NOMO-1 (cell line): ENCODE measurements around the gene COPZ1.

Source experiments
- DNase-seq, 2 experiments: peaks; one replicate each; lab custom pipeline; 2025; ENCODE audit not compliant: unreplicated experiment in 2 of 2; lab: John Stamatoyannopoulos, UW

The COPZ1 gene

DNA sequence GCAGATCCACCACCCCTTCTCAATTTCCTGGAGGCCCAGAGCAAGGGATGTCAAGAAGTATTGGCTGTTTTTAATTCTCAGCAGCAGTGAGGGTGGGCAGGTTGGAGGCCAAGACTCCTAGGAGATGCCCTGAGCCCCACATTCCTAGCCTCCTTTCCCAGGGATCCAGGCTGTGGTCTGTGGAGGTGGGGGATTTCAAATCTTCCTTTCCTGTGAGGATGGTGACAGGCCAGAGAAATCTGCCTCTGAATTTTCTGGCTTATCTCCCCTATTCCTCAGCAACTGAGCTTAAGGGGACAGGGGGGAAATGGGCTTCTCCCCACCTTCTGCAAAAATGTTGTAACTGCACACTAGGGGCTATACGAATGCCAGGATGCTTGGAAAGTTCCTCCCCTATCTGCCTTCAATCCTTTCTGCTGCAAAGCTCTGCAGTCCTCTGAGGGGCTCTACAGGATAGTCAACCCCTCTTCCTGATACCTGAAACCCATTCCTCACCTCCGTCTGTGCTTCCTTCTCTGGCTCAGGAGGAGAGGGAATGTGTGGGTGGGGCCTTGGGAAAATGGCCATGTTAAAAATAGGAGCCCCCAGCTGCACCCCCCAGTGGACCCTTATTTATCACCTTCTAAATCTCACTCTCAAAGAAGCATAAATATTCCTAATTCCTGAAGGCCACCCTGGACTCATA, 32.7 kb downstream of the COPZ1 start:
- DNase-seq, result no peak

GRCh38 chr12:54358191-54358944, 33.4 kb downstream of the COPZ1 start:
- peak in 1 of 2 experiments; percentile 44 for DNase-seq

- DNase-seq, result peak; percentile 95 to 97
Observed at GRCh38 chr12:54358945-54359761, 34.2 kb downstream of the COPZ1 start.

DNA sequence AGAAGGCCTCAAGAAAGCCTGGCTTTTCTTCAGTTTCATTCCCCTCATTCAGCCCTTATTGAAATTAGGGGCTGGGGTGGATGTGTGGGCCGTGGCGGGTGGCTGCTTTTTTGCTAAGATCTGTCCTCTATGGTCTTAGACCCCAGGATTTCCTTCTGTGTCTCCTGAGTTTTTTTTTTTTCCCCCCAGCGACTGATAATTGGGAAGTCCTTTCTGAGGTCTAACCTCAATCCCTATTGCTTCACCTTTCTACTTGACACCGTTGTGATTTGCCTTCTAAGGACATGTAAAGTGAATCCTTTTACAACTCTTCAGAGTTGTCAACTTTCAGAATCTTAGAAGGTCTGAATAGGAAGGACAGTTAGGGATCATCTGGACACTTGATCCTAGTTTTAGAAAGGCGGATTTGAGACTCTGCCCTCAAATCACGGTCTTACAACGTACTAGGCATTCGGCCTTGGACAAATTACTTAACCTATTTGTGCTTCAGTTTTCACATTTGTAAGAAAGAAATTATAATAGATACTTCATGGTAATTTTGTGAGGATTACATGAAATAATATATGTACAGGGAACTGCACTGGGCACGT, 34.9 kb downstream of the COPZ1 start:
- no peak for DNase-seq

DNA sequence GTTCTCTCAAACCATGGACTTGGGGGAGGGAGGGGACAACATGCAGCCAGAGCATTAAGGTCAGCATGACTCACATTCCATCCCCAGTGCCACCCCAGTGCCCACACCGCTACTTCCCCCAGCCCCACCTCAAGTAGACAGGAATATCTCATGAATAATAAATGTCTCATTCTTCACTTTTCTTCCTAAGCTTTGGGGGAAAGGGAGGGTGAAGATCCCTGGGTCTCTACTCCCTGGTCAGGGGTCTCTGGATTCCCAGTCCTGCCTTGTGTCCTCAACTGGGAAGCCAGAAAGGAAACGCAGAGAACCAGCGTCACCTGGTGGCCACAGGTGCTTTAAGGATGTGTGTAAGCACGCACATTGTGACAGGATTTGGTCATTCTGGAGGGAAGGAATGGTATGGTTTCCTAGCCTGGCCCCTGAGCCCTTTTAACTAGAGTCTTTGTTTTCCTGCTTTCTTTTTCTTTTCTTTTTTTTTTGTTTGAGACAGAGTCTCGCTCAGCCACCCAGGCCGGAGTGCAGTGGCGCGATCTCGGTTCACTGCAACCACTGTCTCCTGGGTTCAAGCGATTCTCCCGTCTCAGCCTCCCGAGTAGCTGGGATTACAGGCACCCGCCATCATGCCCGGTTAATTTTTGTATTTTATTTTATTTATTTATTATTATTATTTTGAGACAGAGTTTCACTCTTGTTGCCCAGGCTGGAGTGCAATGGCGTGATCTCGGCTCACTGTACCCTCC, 36.0 kb downstream of the COPZ1 start:
- peak; percentile 40 for DNase-seq

DNA sequence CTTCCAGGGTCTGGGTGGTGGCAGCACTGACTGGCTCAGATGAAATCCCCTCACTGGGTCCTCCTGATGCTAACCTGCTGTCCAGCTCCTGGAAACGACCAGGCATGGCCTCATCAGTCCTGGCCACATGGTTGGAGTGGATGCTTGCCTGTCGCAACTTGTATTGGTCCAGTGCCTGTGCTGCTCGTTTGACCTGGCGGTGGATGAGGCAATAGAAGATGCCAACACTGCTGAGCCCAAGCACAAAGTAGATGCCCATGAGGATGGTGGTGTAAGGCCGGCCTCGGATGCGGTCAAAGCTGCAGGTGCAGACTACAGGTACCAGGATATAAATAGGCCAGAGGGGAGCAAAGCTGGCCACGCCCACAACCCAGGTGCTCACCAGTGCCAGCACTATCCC, 38.1 kb downstream of the COPZ1 start:
- no peak for DNase-seq

GRCh38 chr12:54363618-54364017, 38.7 kb downstream of the COPZ1 start:
- no peak for DNase-seq

DNA sequence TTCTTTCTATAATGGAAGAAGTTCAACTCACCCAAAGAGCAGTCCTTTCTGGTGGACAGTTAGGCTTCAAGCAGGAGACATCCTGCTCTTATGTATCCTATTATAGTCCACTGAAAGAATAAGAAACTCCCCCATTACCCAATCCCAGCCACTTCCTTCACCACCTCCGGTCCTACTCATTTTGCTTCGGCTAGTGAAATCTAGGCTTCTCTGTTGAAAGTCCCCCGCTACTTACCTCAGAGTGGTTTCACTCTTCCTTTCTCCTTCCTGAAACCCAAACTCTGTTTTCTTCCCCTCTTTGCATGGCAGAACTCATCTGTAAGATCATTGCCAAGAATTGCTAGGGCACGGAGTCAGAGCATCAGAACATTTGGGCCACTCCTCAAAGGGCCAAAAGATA, 39.5 kb downstream of the COPZ1 start, which contains the start of gene GPR84:
Gene GPR84, minus strand, starts transcription at position 74 of the 400 bp plus-strand sequence. CDS start 635 bp downstream, outside the sequence.
- peak; percentile 89 to 96 for DNase-seq

DNA sequence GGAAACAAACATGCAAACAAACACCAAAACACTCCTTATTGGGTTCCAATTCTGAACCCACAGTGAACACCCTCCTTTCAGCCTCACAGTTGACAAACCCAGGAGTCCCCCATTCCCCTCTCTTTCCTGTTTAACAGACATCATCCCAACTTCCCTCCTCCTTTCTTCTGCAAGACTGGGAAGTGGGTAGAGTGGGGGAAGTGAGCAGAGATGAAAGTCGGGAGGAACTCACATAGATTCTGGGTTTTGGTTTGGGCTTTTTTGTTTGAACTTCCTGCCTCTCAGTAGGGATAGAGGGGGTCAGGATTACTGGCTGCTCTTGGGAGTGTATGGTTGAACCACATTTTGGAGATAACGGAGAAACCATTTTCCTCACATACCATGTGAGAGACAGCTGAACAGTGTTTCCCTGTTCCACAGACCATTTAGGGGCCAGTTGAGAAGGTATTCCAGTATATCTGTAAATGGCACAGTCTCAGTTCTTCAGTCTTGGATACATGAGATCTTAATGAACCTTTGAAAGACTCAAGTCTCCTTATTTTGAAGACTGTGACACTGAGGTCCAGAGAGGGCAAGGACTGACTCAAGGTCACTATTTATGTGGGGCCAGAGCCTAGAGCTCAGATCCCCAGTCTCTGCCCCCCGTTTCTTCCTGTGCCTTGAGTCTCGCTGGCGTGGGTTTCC, 43.2 kb downstream of the COPZ1 start:
- no peak for DNase-seq

GRCh38 chr12:54368709-54369596, 44.0 kb downstream of the COPZ1 start:
- DNase-seq, result peak; percentile 74 to 78

DNA sequence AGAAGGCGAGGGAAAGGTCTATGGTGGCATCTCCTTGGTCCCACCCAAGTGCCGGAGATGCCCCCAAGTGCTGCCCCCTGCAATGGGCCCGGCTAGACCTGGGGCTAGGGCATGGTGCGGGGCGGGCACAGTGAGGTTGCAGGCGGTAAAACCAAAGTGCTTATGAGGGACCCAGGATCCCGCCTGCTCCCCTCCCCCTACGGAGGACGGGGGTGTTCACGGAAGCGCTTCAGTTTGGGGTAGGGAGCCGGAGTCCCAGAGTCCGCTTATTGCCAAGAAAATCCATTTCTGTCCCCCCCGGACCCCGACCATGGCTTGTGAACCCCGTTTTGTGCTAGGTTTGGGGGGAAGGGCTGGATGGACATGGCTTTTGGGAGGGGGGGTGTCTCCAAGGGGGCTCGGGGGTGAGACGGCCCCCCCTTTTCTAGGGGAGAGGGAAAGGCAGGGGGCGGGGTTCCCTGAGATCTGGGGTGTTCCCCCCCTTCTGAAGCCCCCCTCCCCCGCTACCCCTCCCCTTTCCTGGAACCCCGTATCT, 44.7 kb downstream of the COPZ1 start:
- DNase-seq, result no peak

DNA sequence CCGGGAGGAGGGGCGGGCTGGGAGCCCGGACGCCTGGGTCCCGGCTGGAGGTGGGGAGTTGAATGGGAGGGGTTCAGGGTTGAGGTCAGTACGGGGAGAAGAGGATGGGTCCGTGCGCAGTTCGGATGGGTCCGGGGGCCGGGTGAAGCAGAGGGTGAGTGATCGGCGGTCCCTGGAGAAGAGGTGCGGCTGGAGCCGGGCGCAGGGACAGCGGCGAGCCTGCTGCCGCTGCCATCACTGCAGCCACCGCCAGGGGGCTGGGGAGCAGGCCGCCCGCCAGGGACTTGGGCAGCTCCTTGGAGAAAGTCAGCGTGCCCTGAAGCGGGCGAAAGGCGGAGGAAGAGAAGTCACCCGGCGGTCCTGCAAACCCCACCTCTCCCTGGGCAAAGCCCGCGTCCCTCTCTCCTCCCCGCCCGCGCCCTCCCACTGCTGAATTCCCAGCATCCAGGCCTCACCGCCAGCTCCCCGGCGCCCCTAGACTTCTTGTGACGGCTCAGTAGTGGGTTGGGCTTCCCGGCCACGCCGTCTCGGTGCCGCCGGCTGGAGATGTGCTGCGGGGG, 45.3 kb downstream of the COPZ1 start:
- no peak for DNase-seq

GRCh38 chr12:54371328-54372112, 46.6 kb downstream of the COPZ1 start:
- DNase-seq, result no peak

DNA sequence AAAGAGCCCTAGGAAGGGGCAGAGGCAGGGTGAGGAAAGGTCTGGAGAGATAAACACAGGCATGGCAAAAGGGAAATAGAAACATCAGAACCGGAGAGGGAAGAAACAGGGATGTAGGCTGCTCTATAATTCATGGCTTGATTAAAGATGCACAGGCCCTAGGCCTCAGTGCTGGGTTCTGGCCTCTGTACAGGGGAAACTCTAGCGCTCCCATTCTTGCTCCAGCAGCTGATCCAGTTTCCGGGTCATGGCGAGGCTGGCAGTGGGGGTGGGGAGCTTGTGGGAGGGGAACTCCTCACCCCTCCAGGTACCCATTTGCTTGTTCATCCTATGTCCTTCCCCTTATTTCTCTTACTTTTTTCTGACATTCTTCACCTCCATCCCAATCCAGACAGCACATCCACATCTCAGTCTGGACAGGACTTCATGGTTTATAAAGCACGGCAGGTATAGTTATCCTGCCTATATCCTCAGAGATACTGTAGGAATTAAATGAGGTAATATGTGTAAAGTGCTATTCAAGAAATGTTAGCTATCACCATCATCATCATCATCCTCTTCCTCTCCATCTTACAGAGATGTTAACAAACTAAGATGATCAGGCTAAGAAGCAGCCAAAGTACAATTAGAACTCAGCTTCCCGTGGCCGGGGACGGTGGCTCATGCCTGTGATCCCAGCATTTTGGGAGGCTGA, 47.3 kb downstream of the COPZ1 start:
- no peak for DNase-seq

DNA sequence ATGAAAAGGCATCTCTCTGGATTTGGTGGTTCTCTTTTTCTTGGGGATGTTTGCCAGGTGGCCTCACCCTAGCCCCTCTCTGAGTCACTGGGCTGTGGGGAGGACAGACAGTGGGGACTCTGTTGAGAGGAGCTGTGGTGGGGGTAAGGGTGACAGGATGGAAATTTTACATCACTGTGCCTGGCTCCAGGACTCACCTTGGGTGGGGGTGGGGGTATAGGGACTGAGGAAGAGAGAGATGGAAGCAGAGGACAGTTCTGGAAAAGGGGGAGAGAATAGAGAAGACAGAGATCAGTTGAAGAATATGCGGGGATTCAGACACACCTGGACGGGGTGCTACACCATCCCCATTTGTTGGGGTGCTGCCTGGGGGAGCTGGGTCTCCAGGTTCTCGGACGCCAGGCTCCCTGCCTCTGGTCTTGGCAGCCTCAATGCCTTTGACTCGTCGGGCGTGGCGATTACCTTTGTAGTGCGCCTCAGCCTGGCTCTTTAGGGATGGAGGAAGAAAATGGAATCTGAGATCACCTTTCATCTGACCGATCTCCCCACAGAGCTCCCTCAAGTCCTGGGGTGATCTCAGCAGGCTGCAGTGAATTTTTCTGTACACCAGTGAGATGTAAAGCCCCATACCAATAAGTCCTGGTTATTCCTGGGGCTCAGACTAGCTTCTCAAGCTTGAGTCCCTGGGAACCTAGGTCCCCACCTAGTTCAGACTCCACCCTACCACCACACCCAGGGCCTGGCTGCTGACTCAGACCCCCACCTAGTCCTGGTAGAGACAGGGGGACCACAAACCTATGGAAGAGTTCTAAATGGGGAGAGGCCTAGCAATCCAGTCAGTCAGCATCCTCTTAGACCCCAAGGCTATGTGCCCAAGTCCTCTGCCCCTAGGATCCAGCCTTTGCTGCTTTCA, 49.0 kb downstream of the COPZ1 start:
- no peak for DNase-seq
